Measurements from ENCODE around the gene TRABD2B.

Gene TRABD2B

DNA sequence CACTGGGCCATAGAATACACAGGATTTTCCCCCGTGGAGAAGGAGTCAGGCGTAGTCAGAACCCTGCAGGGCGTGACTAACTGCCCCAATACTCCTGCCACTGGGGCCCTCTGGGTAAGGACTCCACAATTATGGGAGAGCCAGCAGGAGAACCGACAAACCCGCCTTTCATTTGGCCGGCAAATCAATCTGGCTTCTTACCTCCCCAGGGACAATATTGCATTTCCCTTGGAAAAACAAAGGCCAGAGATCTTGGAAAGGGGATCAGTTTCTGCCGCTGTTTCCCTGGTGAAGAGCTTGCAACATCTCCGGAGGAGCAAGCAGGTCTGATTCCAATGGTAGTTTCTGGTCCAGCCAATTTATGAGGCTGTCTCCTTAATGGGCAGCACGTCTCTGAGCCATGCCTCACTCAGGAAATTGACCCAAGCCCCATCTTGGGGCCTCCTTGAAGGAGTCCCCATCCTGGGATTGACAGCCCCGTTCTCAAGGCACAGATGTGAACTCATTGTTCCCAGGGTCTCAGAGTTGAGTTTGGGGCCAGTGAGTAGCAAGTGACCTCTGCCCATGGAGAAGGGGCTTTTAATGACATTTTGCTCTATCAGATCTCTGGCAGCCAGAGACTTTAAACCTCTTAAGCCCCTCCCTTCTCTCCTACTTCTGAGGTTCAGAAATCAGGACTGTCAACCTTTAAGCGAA lies 4.3 kb downstream of the TRABD2B start:
- no peak for DNase-seq (ENCODE audit: low spot score)

- no peak for DNase-seq (ENCODE audit: low spot score)
Measured at GRCh38 chr1:47991673-47992072, 5.5 kb downstream of the TRABD2B start.

DNA sequence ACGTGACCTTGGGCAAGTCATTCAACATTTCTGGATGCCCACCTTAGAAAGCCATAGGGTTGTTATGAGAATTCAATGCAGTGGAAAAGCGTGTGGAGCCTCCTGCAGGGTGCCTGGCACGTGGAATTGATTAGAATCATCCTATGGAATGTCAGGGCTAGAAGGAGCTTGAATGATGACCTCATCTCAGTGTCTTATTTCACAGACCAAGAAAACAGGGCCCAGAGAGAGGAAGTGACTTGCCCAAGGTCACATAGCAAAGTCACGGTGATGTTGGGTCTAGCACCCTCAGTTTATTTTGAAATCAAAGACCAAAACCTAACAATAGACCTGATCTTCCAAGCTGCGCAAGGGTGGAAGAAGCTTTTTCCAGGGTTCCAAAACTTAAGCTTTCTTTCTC lies 6.0 kb downstream of the TRABD2B start:
- DNase-seq (ENCODE audit: low spot score): no peak

GRCh38 chr1:47990286-47990685 lies 6.9 kb downstream of the TRABD2B start:
- DNase-seq (ENCODE audit: low spot score): no peak

DNA sequence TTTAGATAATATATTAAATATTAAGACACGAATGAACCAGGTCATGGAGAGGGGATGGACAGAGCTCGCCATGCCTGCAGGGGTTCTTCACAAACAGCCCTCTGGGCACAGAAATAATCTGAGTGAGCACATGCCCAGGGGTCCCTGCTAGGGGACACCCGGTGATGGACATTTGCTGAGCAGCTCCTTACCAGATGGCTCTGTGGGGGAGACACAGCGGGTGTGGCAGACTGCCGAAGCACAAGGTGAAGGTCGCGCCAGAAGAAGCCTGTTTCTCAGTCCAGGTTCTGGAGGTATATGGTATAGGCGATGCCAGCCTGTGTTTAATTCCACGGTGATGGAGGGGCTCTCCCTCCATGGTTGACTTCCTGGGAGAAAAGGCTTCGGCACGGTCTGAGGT lies 9.6 kb downstream of the TRABD2B start:
- no peak for DNase-seq (ENCODE audit: low spot score)

GRCh38 chr1:47986761-47987200 lies 10.4 kb downstream of the TRABD2B start:
- DNase-seq (ENCODE audit: low spot score): no peak

DNA sequence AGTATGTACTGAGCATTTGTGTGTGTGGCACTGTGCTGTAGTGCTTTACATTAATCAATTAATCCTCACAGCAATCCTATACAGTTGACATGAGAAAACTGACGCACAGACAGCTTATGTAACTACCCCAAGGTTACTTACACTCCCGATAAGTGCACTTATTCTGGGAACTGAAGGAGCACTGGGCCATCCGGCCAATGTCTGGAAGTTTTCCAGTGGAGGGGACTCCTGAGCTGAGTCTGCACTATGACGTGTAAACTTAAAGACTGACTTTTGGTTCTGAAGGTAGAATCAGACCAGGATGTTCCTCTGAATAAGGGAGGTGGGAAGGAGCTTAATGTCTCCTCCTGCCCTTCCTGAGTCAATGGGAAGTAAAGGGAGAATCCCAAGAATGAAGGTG lies 12.2 kb downstream of the TRABD2B start:
- DNase-seq (ENCODE audit: low spot score): no peak

- DNase-seq (ENCODE audit: low spot score): peak; percentile 59
Measured at GRCh38 chr1:47984175-47984789, 12.9 kb downstream of the TRABD2B start.

DNA sequence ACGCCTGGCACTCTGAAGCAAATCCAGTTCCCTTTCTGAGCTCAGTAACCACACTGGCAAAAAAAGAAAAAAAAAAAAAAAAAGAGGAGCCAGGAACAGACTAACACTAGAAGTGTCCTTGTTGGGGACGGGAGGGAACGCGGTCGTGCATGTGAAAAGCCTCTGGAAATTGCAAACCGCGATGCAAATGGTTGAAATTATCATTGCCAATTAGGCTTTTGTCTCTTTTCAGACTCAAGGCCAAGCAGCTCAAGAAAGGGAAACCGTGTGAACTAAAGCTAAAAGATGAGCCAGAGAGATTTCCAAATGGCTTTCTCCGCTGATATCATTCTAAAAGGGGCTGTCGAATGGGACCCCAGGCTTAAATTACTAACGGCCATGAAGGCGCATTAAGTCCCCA lies 13.5 kb downstream of the TRABD2B start:
- no peak for DNase-seq (ENCODE audit: low spot score)

DNA sequence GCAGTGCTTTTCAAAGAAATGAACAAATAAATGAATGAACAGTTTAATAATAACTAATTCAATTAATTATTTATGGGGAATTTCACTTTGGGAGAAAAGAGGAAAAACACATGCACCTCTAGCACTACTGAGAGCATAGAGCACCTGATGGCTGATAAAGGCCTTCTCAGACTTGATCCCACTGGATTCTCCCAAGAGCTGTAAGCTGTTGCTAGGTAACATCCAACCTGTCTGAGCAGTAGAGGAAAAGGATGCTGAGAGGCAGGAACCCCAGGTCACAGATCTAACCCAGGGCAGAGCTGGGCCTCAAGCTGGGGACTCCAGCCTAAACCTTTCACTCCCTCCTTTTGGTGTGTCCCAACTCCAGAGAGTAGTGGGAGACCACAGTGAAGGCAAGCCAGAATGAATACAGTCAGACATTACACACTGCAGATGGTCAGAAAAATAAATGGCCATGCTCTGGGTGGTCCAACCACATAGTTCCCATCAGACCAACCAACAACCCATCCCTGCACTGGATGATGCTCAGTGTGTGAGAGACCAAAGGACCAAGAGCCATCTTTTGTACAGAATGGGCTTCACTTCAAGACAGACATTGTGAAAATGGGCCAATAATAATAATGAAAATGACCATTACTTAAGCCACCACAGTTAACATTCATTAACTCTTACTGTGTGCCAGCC lies 15.4 kb downstream of the TRABD2B start:
- DNase-seq (ENCODE audit: low spot score): no peak

DNA sequence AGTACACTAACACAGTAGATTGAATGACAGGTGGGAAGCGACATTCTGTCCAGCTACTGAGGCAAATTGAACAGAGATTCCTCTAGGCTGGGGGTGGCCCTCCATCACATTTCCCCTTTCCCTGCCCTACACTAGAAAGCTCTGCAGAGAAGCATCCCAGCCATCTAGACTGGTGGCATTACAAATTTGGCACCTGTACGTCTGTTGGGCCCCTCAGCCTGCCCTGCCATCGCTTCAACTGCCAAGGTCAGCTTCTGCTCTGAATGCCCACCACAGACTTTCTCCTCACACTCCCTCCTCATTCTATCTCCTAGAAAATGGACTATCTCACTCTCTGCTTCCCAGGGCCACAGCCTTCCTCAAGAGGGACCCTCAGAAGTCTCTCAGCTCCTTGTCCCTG lies 16.7 kb downstream of the TRABD2B start:
- DNase-seq (ENCODE audit: low spot score): no peak

- DNase-seq (ENCODE audit: low spot score): no peak
Measured at GRCh38 chr1:47979724-47980123, 17.5 kb downstream of the TRABD2B start.

DNA sequence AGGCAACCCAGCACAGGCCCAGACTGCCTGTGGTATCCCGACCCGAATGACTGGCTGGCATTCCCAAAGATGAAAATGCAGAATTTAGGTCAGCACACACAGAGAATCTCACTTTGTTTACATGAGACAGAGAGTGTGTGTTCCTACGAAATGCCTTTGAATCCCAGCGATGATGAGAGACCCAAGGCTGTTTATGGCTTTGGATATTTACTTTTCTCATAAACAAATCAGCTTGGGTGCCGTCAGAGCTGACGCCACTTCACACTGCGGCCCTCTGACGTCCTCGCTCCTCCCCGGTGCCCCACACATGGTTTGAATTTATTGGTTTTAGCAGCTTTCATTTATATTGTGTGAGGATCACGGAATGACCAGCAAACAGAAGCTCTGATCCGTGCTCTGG lies 18.7 kb downstream of the TRABD2B start:
- DNase-seq (ENCODE audit: low spot score): no peak

GRCh38 chr1:47976728-47977127 lies 20.5 kb downstream of the TRABD2B start:
- DNase-seq (ENCODE audit: low spot score): no peak

GRCh38 chr1:47976267-47976666 lies 20.9 kb downstream of the TRABD2B start:
- no peak for DNase-seq (ENCODE audit: low spot score)

DNA sequence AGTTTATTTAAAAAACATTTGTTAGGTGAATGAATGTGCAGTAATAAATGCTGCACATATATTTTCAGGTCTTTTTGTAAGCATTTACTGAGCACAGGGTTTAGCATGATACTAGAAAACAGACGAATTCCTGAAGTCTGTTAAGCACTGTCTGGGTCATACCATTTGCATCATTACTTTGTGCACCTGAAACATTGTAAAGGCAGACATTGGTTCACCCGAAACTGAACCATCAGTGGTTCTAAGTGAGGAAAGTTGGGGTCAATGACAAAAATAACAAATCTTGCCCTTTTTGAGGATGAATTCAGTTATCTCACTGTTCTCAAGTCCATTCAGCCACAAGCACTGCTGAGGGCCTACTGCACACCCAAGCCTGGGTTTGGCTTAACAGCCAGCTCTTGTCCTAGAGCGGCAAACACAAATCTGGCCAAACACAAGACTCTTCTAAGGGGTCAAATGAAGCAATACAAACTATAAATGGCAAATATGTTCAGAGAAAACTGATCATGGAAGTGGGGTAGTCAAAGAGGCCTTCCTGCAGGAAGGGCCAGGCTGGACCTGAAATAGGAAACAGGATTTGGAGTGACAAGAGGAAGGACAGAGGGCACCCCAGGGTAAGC lies 21.8 kb downstream of the TRABD2B start:
- no peak for DNase-seq (ENCODE audit: low spot score)

DNA sequence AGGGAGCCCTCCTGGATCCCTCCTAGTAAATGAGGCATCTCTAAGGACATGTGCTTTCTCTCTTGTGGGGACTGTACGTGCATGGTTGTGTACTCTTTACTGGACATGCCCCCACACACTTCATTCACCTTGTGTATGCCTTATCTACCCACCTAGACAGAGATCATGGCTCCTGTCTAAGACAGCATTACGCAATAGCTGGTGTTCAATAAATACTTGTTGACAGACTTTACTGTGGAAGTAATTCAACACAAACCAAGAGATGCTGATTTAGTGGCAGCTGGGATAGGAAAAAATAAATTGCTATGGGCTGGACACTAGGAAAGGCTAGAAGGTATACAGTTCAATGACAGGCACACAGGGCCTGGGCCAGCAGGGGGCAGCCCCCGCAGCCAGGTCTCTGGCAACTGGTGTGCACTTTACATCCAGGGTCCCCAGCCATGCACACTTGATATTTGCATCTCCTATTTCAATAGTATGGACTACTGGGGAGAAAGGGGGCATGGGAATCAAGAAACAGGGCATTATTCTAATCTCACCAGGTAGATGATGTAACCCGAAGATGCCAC lies 24.2 kb downstream of the TRABD2B start:
- peak; percentile 42 for DNase-seq (ENCODE audit: low spot score)

DNA sequence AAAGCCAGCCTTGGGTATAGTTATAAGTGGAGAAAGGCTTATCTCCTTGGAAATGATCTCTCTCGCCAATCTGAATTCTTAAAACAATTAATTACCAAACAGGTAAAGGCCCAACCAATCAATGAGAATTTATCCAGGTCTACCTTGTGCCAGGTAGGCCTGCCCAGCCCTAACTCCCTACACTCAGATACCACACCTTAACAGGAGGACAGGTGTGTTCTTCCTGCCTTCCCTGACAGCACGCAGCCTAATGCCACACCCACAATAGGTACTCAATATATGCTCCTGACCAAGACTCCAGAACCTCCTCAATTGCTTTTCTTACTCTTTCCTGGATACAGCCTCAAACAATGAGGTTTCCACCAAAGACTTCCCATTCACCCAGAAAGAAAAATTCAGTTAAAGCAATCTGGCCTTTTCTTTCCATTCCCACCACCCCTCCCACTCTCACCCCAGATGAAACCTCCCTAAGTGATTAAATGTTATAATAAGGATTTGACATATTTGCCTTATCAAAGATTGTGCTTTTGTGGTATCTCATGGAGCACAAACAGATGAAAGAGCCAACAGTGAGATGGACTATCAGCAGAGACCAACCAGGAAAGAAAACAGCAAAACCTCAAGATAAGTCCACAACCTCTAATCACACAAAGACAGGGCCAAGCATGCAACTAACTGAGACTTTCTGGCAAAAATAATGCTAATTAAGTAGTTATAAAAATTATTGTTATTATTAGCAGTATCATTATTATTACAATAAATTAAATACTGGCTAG lies 25.6 kb downstream of the TRABD2B start:
- DNase-seq (ENCODE audit: low spot score): no peak

- DNase-seq (ENCODE audit: low spot score): no peak
Measured at GRCh38 chr1:47970882-47971281, 26.3 kb downstream of the TRABD2B start.

DNA sequence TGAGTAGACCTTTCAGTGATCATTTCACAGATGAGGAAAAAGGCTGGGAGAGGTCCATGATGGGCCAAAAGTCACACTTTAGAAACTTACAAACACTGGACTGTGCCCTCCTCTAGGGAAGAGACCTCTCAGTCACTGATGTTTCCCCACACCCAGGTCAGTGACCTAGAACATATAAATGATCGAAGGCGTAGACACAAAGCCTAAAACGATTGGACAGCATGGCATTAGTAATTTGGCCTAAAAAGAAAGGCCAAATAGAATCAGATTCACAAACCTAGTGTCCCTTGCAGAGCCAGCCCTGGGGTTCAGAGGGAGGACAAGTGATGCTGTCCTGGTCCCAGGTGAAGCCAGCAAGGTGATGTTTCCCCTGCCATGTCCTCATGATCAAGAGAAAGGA lies 27.7 kb downstream of the TRABD2B start:
- DNase-seq (ENCODE audit: low spot score): no peak

DNA sequence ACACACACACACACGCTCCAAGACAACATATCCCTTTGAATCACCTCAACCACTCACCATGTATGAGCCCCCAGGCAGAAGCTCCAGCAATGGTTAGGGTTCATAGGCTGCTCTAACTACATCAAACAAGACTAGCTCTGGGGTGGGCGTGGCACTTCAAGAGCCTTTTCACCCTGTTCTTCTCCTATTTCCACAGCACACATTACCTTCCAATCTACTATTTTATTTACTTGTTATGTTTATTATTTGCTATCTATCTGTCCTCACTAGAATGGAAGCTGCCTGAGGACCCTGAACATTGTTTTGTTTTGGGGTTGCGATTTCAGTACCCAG lies 28.7 kb downstream of the TRABD2B start:
- no peak for DNase-seq (ENCODE audit: low spot score)
